ENCODE measurements around the gene SYPL2.

SYPL2 gene

DNA sequence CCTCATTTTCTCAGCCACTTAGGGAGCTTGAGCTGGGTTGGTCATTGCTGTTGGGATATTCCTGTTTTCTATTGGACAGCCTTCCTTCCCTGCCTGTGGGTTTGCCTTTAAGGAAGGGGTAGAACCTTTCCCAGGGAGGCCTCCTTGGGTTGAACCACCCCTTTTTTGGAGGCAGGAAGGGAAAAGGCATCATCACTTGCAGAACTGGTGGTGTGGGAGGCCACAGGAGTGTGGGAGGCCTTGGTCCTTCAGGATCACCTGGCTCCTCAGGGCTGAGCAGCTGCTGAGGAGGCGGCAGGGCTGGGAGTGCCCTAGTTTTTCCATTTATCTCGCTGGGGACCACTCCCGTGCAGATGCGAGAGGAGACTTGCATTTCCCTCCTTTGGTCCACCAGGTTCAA lies 26.9 kb downstream of the SYPL2 start:
- DNase-seq: no peak

DNA sequence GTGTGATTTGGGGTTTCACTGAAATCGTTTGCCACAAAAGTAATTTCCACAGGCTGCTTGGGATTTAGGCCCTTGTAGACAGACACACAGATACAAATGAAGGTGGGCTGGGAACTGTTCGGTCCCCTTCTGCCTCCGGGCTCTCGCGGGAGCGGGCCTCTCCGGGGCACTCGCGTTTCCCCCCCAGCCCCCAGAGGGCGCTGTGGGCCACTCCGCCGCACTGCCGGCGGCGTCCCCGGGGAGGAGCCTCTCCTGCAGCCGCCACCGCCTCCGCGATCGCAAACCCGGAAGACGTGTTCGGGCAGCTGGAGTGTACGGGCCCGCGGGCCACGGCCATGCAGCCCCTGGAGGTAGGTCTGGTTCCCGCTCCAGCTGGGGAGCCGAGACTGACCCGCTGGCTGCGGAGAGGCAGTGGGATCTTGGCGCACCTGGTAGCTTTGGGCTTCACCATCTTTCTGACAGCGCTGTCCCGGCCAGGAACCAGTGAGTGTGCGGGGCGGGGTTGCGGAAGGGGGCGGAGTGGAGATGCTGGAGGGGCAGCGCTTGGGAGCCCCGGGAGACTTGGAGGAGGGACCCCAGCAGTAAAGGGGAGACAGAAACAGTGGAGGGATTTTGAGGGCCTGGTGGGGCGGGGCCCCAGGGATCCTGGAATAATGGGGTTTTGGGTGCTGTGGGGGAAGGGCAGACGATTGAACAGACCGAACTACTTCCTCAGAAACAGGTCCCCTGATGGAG lies 27.6 kb downstream of the SYPL2 start, which contains the start of gene CYB561D1:
CYB561D1 (plus strand) TSS at position 290 of the 735 bp plus-strand sequence; CDS start at position 336, 46 bp downstream.
- DNase-seq: peak; percentile 87

DNA sequence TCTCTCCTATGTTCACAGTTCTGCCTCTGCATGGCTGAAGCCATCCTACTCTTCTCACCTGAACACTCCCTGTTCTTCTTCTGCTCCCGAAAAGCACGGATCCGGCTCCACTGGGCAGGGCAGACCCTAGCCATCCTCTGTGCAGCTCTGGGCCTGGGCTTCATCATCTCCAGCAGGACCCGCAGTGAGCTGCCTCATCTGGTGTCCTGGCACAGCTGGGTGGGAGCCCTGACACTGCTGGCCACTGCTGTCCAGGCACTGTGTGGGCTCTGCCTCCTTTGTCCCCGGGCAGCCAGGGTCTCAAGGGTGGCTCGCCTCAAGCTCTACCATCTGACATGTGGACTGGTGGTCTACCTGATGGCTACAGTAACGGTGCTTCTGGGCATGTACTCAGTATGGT lies 29.4 kb downstream of the SYPL2 start:
- DNase-seq: no peak

DNA sequence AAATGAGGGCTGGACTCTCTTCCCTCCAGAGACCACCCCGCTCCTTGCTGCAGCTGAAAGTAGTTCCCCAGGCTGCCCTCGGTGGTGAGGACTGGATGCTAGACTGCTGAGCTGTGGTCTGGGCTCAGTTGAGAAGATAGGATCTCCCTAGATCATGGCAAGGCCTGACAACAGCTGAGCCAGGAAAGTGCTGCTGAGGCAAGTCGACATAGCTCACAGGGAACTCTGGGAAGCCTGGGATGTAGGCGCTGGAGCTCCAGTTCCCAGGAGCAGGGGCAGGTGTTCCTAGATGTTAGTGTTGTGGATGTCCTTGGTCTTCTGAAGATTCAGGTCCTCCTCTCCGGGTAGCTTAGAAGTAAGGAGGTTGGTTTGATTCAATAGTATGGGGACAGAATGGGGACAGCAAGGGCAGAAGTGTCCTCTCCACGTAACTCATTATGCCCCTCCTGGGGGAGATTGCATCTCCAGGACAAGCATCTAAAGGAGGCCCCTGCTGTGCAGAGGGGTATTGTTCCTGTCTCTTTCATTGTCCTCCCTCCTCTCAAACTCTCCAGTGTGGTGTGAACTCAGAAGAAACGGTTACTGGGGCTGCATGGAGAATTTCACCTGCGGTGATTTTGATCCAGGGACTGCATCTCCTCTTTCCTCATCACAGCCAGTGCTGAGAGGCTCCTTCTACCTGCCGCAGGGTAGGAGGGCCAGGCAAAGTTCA lies 31.3 kb downstream of the SYPL2 start:
- DNase-seq: no peak

DNA sequence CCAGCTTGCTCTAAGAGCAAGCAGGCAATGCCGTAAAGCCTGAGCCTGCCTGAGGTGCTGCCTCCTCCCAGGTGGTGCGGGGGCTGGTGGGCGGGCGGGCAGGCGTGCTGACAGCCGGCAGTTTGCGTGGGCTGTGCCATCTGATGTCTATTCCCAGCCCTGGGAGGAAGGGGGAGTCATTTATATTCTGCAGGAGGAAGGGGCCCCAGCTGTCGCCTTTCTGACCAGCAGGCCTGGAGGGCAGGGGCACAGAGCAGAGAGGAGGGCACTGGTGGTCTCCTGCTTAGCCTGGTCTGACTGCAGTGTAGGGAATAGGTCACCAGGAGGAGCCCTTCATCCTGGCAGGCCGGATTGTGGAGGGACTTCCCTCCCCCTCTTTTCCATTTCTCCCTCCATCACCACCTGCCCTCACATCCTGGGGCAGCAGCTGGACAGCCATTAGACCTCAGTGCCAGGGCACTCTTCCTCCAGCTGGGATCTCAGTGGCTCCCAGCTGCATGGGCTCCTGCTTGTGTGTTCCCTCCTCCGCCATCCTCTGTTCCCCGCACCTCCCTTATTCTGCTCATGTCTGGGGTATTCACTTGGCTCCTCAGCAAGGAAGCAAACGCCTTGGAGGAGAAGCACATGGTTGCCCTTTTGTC lies 31.9 kb downstream of the SYPL2 start:
- no peak for DNase-seq

DNA sequence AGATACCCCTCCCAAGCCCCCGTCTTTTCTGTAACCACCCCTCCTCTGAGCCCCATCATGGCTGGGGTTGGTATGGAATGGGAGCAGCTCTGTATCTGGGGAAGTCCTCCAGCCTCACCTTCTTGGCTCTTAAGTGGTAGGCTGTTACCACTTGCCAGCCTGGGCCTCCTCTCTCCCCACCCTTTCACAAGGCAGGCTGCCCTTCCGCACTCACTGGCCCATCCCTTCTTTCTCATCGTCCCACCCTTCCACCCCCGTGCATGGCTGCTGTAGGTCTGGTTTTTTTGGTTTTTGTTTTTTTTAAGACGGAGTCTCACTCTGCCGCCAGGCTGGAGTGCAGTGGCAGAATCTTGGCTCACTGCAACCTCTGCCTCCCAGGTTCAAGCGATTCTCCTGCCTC lies 32.7 kb downstream of the SYPL2 start:
- no peak for DNase-seq

DNA sequence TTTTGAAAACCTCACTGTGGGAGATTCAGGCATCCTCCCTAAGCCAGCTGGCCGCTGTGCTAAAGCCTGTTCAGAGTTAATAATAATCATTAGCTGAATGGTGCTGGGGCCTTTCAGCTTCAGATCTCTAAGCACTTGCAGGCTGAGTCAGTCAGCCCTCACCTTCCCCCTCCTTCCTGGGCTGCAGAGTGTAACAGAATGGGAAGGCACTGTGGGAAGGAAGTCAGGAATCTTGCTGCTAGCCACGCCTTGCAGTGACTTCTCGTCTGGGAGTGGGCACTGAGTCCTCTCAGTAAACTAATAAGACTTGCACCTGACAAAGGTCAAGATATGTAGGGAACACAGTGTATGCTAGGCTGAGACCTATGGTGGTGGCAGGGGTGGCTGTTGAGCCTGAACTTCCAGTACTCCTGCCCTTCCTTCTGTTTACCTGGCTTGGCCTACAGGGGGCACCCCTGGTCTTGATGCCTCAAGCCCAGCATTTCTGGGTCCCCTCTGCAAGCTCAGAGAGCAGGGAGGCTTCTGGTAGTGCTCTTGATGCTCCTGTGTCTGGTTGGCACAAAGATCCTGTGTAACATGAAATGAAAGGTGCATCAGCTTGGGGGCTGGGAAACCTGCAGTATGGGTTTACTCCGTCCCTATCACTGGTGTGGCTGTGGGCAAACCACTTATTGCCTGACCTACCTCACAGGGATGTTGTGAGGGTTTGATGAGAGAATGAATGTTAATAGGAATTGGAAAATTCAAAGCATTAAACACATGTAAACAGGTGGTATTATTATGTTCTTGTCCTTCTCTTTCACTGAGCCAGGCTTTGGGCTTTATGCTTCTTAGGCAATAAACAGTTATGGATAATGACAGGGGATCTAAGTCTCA lies 33.6 kb downstream of the SYPL2 start:
- DNase-seq: peak; percentile 58

DNA sequence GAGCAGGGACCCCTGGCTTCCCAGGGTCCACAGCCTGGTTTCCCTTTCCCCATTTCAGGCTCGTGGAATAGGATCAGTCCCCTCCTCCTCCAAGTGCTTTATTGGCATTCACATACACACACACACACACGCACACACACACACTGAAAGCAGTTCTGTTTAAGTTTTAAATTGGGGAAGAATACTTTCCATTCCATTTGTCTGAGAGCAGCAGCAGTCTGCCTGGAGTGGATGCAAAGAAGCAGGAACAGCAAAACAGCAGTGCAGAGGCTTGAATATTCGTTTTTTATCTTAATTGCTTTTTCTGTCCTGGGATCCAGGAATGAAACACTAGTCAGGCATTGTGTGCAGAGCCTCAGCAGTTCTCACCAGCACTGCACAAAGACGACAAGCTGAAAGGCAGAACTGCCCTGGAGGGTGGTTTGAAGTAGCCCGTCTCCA lies 34.6 kb downstream of the SYPL2 start:
- DNase-seq: no peak

DNA sequence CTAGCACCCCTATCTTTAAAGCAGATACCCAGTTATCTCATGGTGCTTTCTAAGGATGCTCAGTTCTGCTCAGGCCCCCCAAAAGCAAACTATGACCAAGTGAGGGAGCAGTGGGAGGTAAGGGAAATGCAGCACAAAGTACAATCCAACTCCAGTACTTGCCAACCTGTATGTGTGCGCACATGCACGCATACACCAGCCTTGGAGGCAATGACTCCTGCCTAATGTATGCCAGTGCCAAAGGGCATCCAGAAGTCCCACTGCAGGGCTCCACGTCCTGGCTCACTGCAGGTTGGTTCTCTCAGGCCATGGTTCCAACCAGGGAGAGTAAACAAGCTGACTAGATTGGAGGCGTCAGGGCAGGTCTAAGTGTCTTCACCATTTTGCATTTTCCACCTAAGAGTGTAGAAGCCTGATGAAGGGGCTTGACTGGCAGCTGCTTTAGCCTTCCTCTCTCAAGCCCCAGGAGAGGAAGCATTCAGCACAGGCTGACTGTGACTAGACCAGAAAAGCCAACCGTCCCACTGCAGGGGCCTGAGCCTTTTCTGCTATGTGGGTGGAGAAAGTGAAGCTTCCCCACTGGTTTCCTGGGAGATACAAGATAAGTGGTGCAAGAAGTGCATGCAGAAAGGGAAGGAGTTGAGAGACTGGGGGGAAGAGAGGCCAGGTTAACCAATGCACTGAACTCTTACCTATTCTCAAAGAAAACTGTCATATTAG lies 35.5 kb downstream of the SYPL2 start:
- no peak for DNase-seq

DNA sequence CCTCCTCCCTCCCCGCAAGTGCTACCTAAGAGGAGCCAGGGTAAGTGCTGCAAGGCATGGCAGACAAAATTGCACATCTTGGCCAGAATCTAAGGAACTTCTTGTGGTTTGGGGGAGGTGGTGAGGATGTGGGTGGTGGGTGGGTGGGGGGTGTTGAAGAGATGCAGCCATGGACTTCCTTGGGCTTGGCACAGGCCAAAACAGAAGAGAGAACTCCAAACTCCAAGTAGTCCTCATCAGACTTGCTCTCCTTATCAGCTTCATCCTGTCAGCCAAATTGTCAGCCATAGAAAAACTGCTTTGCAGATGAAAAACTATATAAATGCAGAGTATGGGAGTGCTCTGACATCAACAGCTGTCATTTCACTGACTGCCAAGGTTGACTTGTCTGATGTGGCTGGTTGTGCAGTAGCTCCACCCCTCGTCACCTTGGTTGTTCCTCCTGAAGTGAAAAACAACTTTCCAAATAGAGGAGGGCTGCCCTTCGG lies 36.1 kb downstream of the SYPL2 start:
- DNase-seq: peak; percentile 82

DNA sequence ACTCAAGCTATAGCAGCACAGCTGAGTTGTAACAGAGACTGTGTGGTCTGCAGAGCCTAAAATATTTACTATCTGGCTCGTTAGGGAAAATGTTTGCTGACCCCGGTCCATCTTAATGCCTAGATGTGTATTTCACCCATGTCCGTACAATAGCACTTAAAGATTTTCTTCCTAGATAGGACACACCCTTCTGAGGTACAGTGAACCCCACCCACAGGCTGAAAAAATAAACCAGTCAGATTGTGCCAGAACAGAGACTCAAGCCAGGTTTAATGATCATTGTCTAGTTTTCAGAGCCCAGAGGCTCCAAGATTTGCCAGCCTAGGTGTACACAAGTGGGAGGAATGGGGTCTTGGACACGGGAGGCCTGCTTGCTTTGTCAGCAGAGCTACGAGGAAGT lies 37.6 kb downstream of the SYPL2 start:
- DNase-seq: no peak

DNA sequence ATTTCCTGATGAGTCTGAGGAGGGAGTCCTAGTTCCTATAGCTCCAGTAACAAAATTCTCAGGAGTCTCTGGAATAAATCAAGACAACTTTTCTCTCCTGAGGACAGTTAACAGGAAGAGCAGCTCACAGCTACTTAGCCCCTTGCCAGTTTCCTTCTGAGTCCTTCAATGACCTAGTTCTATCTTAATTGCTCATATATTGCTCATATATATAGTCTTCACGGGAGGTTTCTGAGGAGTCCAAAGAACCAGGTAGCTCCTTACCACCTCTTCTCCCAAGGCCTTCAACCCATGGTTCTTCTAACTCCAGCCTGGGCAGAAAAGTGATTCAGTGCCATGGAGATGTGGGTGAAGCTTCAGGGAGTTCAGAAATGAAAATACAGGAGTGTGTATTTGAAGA lies 38.6 kb downstream of the SYPL2 start:
- no peak for DNase-seq

DNA sequence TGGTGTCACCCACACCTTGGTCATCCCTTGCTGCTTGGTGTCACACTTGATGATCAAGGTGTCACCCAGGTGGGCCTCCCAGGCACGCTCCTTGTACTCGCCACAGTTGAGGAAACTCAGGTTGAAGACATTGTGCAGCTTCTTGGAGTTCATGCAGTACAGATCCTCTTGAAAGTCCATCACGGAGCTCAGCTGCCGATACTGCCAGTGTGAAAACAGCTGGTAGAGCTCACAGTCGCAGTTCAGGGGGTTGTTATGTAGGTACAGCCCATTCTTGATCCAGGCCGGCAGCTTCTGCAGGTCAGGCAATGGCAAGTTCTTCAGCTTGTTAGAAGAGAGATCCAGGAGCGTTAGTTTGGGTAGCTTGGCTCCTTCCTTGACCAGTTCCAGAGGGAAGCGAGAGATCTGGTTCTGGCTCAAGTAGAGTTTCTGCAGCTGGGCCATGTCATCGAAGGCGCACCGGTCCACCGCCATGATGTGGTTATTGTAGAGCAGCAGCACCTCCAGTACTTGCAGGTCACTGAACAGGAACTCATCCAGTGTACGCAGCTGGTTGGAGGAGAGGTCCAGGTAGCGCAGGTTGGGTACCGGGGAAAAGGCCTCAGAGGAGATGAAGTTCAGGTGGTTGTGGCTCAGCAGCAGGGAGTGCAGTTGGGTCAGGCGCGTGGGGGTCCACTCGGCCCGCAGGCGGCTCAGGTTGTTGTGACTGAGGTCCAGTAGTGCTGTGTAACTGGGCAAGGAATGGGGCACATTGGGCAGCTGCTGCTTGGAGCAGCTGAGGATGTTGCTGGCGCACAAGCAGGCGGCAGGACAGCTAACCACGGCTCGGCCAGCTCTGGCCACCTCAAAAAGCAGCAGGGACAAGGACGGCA lies 41.9 kb downstream of the SYPL2 start:
- no peak for DNase-seq

DNA sequence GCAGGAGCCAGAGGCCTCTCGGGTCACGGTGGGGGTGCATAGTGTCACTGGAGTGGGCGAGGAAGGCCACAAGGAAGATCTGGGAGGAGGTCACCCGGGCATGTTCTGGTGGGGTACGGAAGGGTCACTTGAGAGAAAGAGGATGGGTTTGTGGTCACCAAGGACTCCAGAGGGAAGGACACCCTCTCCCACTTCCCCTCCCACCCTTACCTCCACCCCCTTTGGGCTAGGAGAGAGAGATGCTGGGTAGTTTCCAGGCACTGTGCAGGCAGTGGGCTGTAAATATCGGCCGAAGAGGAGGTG lies 42.5 kb downstream of the SYPL2 start:
- no peak for DNase-seq

DNA sequence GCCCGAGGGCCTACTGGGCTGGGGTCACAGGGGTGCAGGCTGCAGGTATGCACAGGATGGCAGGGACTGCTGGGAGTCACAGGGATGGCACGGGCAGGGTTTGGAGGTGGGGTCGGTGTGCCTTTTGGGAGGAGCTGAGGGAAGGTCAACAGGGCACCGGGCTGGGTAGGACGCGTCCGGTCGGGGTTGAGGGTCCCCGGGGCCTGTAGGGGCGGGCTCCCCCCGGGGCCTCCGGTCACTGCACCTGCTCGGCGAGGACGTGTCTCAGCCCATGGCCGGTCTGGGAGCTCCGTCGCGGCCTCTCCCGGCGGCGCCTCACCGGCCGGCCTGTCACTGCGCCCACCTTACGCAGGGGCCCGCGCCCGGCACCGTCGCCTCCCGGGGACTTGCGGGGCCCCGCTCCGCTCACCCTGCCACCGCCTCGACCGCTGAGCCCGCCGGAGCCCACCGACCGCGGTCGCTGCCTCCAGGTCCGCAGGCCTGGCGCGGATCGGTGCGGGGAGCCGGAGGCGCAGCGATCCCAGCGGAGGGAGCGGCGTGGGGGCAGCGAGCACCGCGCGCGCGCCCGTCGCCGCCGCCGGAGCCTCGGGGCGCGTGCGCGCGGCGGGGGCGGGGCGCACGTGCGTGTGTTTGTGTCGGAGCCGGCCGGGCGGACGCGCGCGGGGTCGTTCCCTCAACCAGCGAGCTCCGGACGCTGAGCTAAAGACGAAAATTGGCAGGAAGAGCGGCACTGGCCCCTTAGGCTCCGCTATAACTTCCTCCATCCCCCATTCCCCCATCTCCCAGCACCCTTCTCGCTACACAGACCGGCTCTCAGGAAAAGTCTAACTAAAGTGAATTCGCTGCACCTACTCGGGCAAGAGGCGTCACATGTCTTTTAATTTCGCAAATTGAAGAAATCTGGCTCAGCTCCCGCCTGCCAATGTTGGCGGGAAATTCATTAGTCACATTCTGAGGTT lies 43.1 kb downstream of the SYPL2 start, which contains the start of gene AMIGO1:
AMIGO1 (minus strand) TSS at position 552 of the 959 bp plus-strand sequence. CDS start 815 bp downstream, outside the sequence.
- peak; percentile 58 for DNase-seq

DNA sequence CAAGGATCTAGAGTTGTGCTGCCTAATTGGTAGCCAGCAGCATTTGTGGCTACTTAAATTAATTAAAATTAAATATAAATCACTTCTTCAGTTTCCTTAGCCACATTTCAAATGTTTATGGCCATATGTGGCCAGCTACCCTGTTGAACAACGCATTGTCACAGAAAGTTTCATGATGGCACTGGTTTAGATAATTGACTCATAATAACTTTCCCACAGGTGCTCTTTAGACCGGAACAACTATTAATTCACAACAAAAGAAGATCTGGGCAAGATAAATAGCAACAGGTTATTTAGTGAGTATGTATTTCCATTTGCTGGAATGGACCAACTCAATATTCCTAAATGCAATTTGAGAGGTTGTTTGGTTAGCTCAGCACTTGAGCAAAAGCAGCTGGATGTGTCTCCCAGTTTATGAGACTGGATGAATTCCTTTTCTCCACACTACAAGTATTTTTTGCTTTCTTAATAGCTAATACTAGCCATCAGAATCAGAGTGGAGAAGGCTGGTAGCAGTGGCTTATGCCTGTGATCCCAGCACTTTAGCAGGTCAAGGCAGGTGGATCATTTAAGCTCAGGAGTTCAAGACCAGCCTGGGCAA lies 46.9 kb downstream of the SYPL2 start:
- no peak for DNase-seq

DNA sequence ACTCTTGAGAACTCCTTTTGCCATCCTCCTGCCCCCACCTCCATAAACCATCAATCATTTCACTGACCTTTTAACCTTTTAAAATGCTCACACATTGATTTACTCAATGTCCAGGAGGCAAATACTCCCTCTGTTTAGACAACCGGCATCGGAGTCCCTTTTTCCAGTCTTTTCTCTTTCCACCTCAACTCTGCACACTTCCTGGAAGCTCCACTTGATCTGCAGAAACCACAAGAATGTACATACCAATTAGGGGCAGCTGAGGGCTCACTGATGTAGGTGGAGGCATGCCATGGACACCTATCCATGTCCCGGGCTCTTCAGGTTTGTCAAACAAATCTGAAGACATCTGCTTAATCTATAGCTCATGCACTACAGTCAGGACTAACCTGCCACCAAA lies 48.5 kb downstream of the SYPL2 start:
- no peak for DNase-seq

DNA sequence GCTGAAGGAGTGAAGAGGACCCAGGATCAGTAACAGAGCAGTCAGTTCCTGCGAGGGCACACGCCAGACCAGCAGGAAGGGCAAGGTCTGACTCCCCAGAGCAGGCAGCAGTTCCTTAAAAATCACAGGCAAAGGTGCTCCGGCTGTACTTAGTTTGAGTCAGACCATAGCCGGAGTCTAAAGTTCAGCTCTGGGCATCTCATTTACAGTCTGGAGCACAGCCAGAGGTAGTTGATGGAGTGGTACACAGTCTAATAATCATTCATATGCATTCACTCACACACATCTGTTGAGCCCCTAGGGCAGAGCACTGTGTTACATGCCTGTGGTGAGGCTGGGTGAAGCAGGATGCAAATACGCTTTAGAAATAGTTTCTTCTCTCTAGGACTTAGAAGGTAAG lies 50.5 kb downstream of the SYPL2 start:
- DNase-seq: no peak

DNA sequence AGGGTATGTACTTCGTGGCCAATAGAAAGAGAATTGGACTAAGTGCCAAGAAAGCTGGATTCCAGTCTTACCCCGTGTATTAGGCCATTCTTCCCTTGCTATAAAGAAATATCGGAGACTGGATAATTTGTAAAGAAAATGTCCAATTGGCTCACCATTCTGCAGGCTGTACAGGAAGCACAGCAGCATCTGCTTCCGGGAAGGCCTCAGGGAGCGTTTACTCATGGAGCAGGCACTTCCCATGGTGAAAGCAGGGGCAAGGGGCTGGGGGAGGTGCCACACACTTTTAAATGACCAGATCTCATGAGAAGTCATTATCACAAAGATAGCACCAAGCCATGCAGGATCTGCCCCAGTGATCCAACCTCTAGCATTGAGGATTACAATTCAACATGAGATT lies 51.0 kb downstream of the SYPL2 start:
- no peak for DNase-seq

Data from central memory CD4-positive, alpha-beta T cell (primary cell).